NCI-H146 treated with DMSO at 0.1 percent for 48 hours (cell line): ENCODE results near the gene CEP131.
"Not testable (repeated sequence)": the region's sequence is repeated elsewhere in the genome, so short reads cannot be mapped to it uniquely, and the experiment has no call there.

Experiments used
- DNase-seq: peaks from one replicate; lab custom pipeline; 2025; ENCODE audit not compliant: unreplicated experiment; lab: John Stamatoyannopoulos, UW

The CEP131 gene

GRCh38 chr17:81154961-81155360 lies 67.8 kb downstream of the CEP131 start:
- no peak for DNase-seq

GRCh38 chr17:81154016-81154415 lies 68.7 kb downstream of the CEP131 start:
- not testable (repeated sequence) for DNase-seq

DNA sequence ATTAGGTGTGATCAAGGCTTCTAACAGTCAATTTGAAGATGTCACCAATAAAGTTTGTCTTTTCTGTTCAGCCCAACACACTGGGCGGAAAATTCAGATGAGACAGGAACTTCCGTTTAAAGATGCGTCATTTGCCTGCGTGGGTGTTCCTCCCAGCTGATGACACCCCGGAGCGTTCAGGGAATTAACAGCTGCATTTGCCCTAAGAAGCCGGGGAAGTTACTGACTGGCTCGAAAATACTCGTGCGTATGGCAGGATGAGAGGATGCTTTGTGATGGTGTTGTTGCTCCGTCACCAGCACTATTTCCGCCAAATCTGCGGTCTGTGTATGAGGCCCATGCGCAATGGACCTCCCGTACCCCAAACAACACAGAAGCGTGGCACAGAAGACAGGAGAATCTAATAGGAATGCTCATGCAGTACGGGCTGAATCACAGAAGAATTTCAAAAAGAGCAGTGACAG lies 69.4 kb downstream of the CEP131 start:
- DNase-seq: no peak

DNA sequence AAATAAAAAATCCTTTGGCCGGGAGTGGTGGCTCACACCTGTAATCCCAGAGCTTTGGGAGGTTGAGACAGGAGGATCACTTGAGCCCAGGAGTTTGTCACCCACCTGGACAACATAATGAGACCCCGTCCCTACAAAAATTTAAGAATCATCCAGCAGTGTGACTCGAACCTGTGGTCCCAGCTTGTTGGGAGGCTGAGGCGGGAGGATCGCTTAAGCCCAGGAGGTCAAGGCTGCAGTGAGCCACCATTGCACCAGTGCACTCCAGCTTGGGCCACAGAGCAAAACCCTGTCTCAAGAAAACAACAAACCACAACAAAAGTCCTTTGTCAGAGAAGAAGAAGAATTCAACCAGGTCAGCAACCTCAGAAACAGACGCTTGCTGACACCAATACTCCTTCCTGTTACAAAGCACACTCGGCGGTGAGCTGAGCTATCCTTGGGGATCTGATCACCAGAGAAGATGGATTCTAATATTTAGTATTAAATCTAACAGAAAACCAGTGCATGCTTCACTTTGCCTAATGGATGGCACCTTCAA lies 70.4 kb downstream of the CEP131 start:
- no peak for DNase-seq

GRCh38 chr17:81151278-81151677 lies 71.5 kb downstream of the CEP131 start:
- DNase-seq: no peak

DNA sequence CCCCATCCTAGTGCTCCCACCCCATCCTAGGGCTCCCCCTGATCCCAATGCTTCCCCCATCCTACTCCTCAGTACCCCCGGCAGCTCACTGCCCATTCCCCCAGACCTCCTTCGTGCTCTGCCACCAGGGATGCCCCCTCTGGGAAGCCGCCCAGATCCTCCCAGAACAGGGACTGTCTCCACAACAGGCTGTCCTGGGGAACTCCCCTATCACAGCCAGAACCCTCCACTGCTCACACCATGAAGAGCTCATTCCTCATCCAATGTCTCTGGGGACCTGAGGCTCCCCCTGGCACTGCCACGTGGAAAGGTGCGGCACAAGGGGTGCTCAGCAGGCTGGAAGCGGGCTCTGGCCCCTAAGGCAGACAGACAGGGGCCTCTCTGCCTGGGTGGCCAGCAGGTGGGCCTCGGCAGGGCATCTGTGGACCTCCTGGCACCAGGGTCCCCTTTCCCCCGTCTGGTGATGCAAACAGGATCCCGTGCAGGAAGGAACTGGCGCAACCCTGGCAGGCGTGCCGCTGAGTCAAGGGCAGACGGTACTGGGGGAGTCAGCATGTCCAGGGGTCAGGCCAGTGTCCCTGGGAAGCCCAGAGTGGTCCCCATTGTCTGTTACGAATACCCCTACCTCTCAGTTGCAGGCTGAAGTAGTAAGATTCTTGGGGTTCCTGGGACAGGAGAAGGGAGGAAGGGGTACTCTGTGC lies 72.2 kb downstream of the CEP131 start:
- DNase-seq: no peak

DNA sequence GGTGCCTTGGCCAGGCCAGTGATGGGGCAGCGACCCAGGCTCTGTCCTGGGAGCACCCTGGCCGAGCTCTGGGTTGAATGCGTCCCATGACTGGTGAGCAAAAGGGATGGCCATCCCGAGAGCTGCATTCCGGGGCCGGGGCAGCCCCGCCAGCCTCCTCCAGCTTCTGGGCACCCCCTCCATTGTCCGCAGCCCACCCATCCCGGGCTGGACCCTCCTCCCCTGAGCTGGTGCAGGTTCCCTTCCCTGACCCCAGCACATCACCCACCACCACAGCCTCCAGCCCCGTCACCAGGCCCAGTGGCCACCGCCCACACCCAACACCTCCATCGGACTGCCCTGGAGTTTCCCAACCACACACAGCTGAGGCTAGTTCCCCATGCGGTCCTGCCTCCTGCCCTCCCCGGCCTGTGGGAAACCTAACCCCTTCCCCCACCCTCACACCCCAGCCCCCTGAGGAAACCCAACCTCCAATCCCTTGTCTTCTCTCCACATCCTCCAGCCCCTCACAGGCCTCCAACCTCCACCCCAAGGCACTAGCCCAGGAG lies 73.7 kb downstream of the CEP131 start:
- DNase-seq: no peak

DNA sequence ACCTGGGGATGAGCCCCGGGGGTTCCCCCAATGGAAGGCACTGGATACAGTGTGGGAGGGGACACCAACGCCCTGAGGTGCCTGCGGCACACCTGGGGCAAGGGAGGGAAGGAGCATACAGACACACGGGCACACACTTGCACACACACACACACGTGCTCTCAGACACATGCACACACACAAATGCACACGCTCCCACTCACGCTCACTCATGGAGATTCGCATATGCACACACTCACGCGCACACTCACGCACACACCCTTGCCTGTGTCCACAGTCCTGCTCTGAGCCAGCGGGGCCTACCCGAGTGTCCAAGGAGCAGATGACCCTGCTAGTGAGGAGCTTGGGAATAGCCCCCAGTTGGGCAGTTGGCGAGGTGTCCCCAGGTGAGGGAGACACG lies 74.2 kb downstream of the CEP131 start:
- no peak for DNase-seq

- no peak for DNase-seq
Measured at GRCh38 chr17:81147701-81148100, 75.1 kb downstream of the CEP131 start.

DNA sequence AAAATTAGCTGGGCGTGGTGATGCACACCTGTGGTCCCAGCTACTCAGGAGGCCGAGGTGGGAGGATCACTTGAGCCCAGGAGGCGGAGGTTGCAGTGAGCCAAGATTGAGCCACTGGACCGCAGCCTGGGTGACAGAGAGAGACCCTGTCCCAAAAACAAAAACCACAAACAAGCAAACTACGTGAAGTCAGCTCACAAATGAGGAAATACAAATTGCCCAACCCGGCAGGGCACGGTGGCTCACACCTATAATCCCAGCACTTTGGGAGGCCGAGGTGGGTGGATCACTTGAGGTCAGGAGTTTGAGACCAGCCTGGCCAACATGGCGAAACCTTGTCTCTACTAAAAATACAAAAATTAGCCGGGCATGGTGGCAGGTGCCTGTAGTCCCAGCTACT lies 76.6 kb downstream of the CEP131 start:
- DNase-seq: not testable (repeated sequence)

- no peak for DNase-seq
Measured at GRCh38 chr17:81144423-81144781, 78.4 kb downstream of the CEP131 start.

DNA sequence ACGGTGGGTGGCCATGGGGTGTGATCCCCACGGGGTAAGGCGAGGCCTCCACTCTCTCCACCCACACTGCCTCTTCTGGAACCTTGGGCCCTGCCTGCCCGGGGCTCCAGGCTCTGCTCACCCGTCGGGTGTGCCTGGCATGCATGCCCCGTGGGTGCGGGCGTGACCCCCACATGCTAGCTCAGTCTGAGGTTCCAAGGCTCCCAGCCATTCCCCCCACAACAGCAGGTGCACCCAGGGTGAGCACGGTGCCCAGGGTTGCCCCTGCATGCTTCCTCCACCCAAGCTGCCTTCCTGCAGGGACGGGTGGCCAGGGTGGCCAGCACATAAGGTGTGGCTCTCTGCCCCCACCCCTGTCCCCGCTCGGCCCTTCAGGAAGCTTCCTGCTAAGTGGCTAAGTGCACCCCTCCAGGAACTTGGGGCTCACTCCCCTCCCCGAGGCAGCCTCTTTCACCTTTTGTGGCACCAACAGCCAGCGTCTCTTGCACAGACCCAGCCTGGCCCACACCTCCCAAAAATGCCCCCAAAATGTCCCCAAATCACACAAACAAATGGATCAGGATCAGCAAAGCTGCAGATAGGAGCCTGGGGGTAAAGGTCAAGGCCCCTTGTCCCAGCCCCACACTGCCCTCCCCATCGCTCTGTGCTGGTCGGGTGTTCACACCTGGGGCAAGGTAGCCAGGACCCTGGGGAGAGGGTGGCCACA lies 78.9 kb downstream of the CEP131 start:
- no peak for DNase-seq

DNA sequence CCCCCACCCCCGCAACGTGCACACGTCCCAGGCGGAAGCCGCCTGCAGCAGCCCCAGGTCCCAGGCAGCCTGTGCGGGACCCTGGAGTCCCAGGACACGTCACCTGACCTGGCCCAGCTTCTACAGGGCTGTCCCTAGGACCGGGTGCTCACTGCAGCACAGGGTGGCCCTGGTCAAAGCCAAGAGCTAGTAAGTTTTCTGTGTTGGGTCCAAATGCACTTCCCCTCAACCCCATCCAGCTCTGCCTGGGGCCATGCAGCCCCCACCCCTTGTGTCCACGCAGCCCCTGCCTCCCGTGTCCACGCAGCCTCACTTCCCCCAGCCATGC lies 79.6 kb downstream of the CEP131 start:
- no peak for DNase-seq

DNA sequence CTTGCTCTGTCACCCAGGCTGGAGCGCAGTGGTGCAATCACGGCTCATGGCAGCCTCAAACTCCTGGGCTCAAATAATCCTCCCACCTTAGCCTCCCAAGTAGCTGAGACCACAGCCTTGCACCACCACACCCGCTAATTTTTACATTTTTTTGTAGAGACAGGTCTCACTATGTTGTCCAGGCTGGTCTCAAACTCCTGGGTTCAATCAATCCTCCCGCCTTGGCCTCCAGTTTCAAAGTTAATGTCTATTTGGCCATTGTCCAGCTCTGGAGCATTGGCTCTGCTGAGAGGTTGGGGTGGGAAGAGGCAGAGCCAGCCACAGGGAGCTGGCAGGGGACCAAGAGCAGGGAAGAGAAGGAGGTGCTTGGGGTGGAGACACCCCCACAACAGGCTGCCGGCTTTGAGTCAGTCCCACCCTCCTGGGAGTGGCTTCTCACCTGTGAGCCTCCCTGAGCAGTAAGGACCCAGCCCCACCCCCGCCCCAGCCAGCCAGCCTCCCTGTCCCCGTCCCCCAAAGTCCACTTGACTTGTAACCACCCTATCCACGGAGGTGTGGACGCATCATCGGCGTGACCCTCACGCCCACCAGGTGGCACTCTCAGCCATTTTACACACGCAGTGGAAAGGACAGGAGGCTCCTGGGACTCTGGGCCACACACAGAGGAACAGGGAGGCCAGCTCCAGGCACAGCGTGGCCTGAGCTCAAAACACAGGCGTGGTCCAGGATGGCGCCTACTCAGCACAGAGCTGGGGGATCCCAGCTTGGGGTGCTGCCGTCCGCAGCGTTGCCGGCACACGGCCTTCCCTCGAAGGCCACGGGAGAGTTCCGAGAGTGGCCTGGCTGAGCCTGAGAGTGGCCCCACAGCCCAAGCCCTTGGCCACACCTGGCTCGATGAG lies 80.2 kb downstream of the CEP131 start:
- peak; percentile 57 for DNase-seq

DNA sequence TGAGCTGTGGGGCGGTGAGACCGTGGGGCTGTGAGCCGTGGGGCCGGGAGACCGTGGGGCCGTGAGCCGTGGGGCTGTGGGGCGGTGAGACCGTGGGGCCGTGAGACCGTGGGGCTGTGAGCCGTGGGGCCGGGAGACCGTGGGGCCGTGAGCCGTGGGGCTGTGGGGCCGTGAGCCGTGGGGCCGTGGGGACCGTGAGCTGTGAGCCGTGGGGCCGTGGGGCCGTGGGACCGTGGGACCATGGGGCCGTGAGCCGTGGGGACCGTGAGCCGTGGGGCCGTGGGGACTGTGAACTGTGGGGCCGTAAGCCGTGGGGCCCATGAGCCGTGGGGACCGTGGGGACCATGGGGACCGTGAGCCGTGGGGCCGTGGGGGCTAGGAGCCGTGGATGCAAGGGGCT lies 82.1 kb downstream of the CEP131 start:
- DNase-seq: no peak

- DNase-seq: no peak
Measured at GRCh38 chr17:81140018-81140417, 82.7 kb downstream of the CEP131 start.
